H1 (cell line): ENCODE results near the gene CDH12. TPM values are rescaled to one million over a fixed set of nuclear protein-coding genes. Genes with fewer than 3 reads are reported as not detected.

Source experiments
- CTCF ChIA-PET: fragments of 300-600 bp; sonication (Branson Sonifier 250); formaldehyde crosslinking; loops from one replicate; lab custom pipeline; 2021; ENCODE audit not compliant: partially characterized antibody; lab: Charles Lee
- POLR2A ChIA-PET: fragments of 300-600 bp; sonication (Branson Sonifier 250); formaldehyde crosslinking; loops from one replicate; lab custom pipeline; 2021; ENCODE audit warnings: inconsistent platforms; ENCODE audit not compliant: partially characterized antibody; lab: Charles Lee
- DNase-seq, 2 experiments: peaks; one replicate each; pipeline versions ENCODE4 v3.0.0 to v3.0.0-alpha.2; 2010 to 2022; ENCODE audit warnings: low spot score in 2 of 2, low read depth in 1 of 2, mixed read lengths in 1 of 2
- FAIRE-seq: peaks from 2 replicates; lab custom pipeline; 2011; peaks lifted over from hg19 to GRCh38; lab: Jason Lieb, UNC
- H2AFZ ChIP-seq: 2 replicates; pipeline ENCODE4 v1.8.1; 2012; ENCODE audit warnings: low read length, inconsistent platforms
- H2AK5ac ChIP-seq: 2 replicates; pipeline ENCODE4 v1.6.1; 2013; ENCODE audit warnings: low read depth, low read length
- H2BK120ac ChIP-seq: replicated peaks from 2 replicates; pipeline ENCODE3; 2013; ENCODE audit warnings: low read depth, low read length, inconsistent platforms
- H2BK12ac ChIP-seq: 2 replicates; pipeline ENCODE4 v1.6.1; 2013; ENCODE audit warnings: low read depth, low read length
- H2BK15ac ChIP-seq: 2 replicates; pipeline ENCODE4 v1.6.1; 2013; ENCODE audit warnings: low read length
- H2BK20ac ChIP-seq: 2 replicates; pipeline ENCODE4 v1.6.1; 2013; ENCODE audit warnings: low read length
- H2BK5ac ChIP-seq: 2 replicates; pipeline ENCODE4 v1.6.1; 2013; ENCODE audit warnings: low read depth, low read length
- H3K14ac ChIP-seq: 2 replicates; pipeline ENCODE4 v1.6.1; 2013; ENCODE audit warnings: inconsistent platforms; ENCODE audit not compliant: insufficient read length
- H3K18ac ChIP-seq: 2 replicates; pipeline ENCODE4 v1.6.1; 2013; ENCODE audit warnings: low read length; ENCODE audit errors: extremely low read depth
- H3K23ac ChIP-seq: 2 replicates; pipeline ENCODE4 v1.6.1; 2013; ENCODE audit warnings: inconsistent platforms; ENCODE audit not compliant: insufficient read length
- H3K23me2 ChIP-seq: 2 replicates; pipeline ENCODE4 v1.6.1; 2013; ENCODE audit warnings: low read depth, low read length
- H3K27ac ChIP-seq: 2 replicates; pipeline ENCODE4 v1.6.1; 2011; ENCODE audit warnings: low read depth, low read length, inconsistent platforms
- H3K27me3 ChIP-seq, 4 experiments: replicated peaks in 1 of 4; 1 replicate in 1 of 4; 2 replicates in 3 of 4; pipeline versions ENCODE4 v1.6.1 to v1.8.1; 2011 to 2013; ENCODE audit warnings: low read length in 3 of 4, mild to moderate bottlenecking in 3 of 4, inconsistent platforms in 2 of 4, mixed read lengths in 2 of 4, moderate library complexity in 1 of 4; ENCODE audit not compliant: control insufficient read depth in 3 of 4, insufficient read depth in 3 of 4; ENCODE audit errors: extremely low read depth in 1 of 4
- H3K36me3 ChIP-seq, 4 experiments: 2 replicates each; pipeline versions ENCODE4 v1.6.1 to v1.8.1; 2011 to 2013; ENCODE audit warnings: mild to moderate bottlenecking in 4 of 4, low read length in 3 of 4, moderate library complexity in 2 of 4, control low read depth in 1 of 4, inconsistent platforms in 1 of 4; ENCODE audit not compliant: insufficient read depth in 4 of 4, control insufficient read depth in 2 of 4
- H3K4ac ChIP-seq: replicated peaks from 2 replicates; pipeline ENCODE3; 2013; ENCODE audit warnings: low read length, low read depth, mixed read lengths, inconsistent platforms; ENCODE audit not compliant: insufficient read length
- H3K4me1 ChIP-seq, 4 experiments: replicated peaks in 1 of 4; 1 replicate in 1 of 4; 2 replicates in 3 of 4; pipeline versions ENCODE4 v1.6.1 to v1.8.1; 2011 to 2013; ENCODE audit warnings: low read length in 3 of 4, inconsistent platforms in 2 of 4, mixed read lengths in 1 of 4; ENCODE audit not compliant: insufficient read depth in 4 of 4, control insufficient read depth in 3 of 4
- H3K4me2 ChIP-seq, 2 experiments: 2 replicates each; pipeline versions ENCODE4 v1.6.1 to v1.8.1; 2011 to 2013; ENCODE audit warnings: low read depth in 2 of 2, low read length in 2 of 2, control low read depth in 1 of 2, inconsistent platforms in 1 of 2, mild to moderate bottlenecking in 1 of 2; ENCODE audit not compliant: insufficient read depth in 1 of 2
- H3K4me3 ChIP-seq, 4 experiments: fragments of 200-600, 300-600 bp in 1 of 4; sonication (generic), shearing (Covaris generic), sonication (Bioruptor Twin) in 1 of 4; 2 replicates each; pipeline versions ENCODE4 v1.5.1 to v1.8.1; 2011 to 2016; ENCODE audit warnings: low read length in 4 of 4, low read depth in 3 of 4, control low read depth in 2 of 4, inconsistent platforms in 2 of 4, mild to moderate bottlenecking in 2 of 4, mixed read lengths in 1 of 4, moderate library complexity in 1 of 4; ENCODE audit not compliant: insufficient read depth in 2 of 4; ENCODE audit errors: extremely low read depth in 1 of 4
- H3K56ac ChIP-seq: replicated peaks from 2 replicates; pipeline ENCODE3; 2013; ENCODE audit warnings: low read depth, mild to moderate bottlenecking, mixed read lengths, low read length, inconsistent platforms; ENCODE audit not compliant: insufficient read length
- H3K79me1 ChIP-seq: 2 replicates; pipeline ENCODE4 v1.6.1; 2013; ENCODE audit warnings: low read depth, low read length, control low read depth
- H3K79me2 ChIP-seq, 2 experiments: 2 replicates each; pipeline versions ENCODE4 v1.6.1 to v1.8.1; 2012 to 2013; ENCODE audit warnings: low read length in 2 of 2, mild to moderate bottlenecking in 2 of 2, inconsistent platforms in 1 of 2; ENCODE audit not compliant: insufficient read depth in 2 of 2, control insufficient read depth in 1 of 2
- H3K9ac ChIP-seq, 4 experiments: replicated peaks in 1 of 4; 1 replicate in 1 of 4; 2 replicates in 3 of 4; pipeline versions ENCODE4 v1.6.1 to v1.8.1; 2011 to 2013; ENCODE audit warnings: low read depth in 3 of 4, low read length in 3 of 4, control low read depth in 2 of 4, mild to moderate bottlenecking in 2 of 4, moderate library complexity in 2 of 4, inconsistent platforms in 1 of 4; ENCODE audit errors: extremely low read depth in 1 of 4
- H3K9me3 ChIP-seq, 2 experiments: 2 replicates each; pipeline versions ENCODE4 v1.6.1 to v1.8.1; 2012 to 2013; ENCODE audit warnings: mild to moderate bottlenecking in 2 of 2, moderate library complexity in 2 of 2, control low read depth in 1 of 2, inconsistent platforms in 1 of 2, low read depth in 1 of 2, low read length in 1 of 2, mixed read lengths in 1 of 2; ENCODE audit not compliant: insufficient read depth in 2 of 2
- H4K20me1 ChIP-seq, 2 experiments: replicated peaks in 1 of 2; 2 replicates each; pipeline versions ENCODE3 to v1.8.1; 2011 to 2013; ENCODE audit warnings: inconsistent platforms in 2 of 2, low read length in 2 of 2, mild to moderate bottlenecking in 1 of 2; ENCODE audit not compliant: insufficient read depth in 2 of 2, control insufficient read depth in 1 of 2
- H4K5ac ChIP-seq: 2 replicates; pipeline ENCODE4 v1.6.1; 2013; ENCODE audit warnings: low read length, low read depth, mixed read lengths, inconsistent platforms; ENCODE audit not compliant: insufficient read length
- H4K8ac ChIP-seq: 2 replicates; pipeline ENCODE4 v1.8.0; 2013; ENCODE audit warnings: mild to moderate bottlenecking, moderate library complexity, low read length, inconsistent platforms; ENCODE audit not compliant: insufficient read depth; ENCODE audit errors: extremely low read depth
- H4K91ac ChIP-seq: replicated peaks from 2 replicates; pipeline ENCODE3; 2013; ENCODE audit warnings: low read length, mixed read lengths, inconsistent platforms; ENCODE audit not compliant: insufficient read length
- BACH1 ChIP-seq: IDR thresholded peaks from 2 replicates; pipeline ENCODE4 v1.6.1; 2012; ENCODE audit warnings: low read length, improper control_type of control experiment
- BRCA1 ChIP-seq: IDR thresholded peaks from 2 replicates; pipeline ENCODE4 v1.6.1; 2012; ENCODE audit warnings: low read depth, low read length, improper control_type of control experiment
- CHD2 ChIP-seq: IDR thresholded peaks from 2 replicates; pipeline ENCODE4 v1.6.1; 2012; ENCODE audit warnings: low read length, improper control_type of control experiment
- CTBP2 ChIP-seq: IDR thresholded peaks from 2 replicates; pipeline ENCODE4 v1.7.0; 2011; ENCODE audit warnings: borderline replicate concordance, mild to moderate bottlenecking, moderate library complexity, mixed read lengths, low read length; ENCODE audit not compliant: insufficient read depth, insufficient read length
- FOSL1 ChIP-seq: IDR thresholded peaks from 2 replicates; pipeline ENCODE4 v1.6.1; 2011; ENCODE audit warnings: mild to moderate bottlenecking, low read depth, low read length, moderate library complexity; ENCODE audit not compliant: insufficient read depth
- GTF2F1 ChIP-seq: IDR thresholded peaks from 2 replicates; pipeline ENCODE4 v1.6.1; 2012; ENCODE audit warnings: low read depth, low read length, improper control_type of control experiment, borderline replicate concordance
- KDM1A ChIP-seq: fragments of 200-600, 300-600 bp; sonication (generic); IDR thresholded peaks from 2 replicates; pipeline ENCODE4 v1.7.1; 2016; ENCODE audit warnings: mild to moderate bottlenecking, low read length, borderline replicate concordance
- KDM5A ChIP-seq: fragments of 200-600 bp; IDR thresholded peaks from 2 replicates; pipeline ENCODE4 v1.7.1; 2012; ENCODE audit warnings: mild to moderate bottlenecking, low read length, inconsistent platforms, mixed read lengths
- MAFK ChIP-seq: IDR thresholded peaks from 2 replicates; pipeline ENCODE4 v1.6.1; 2012; ENCODE audit warnings: low read depth, mild to moderate bottlenecking, improper control_type of control experiment, low read length
- NRF1 ChIP-seq: IDR thresholded peaks from 2 replicates; pipeline ENCODE4 v1.6.1; 2011; ENCODE audit warnings: mild to moderate bottlenecking, low read depth, low read length, improper control_type of control experiment
- SIN3A ChIP-seq, 2 experiments: IDR thresholded peaks in 1 of 2; conservative IDR thresholded peaks in 1 of 2; 2 replicates each; pipeline ENCODE4 v1.6.1; 2011 to 2012; ENCODE audit warnings: low read length in 2 of 2, improper control_type of control experiment in 1 of 2, low read depth in 1 of 2, mild to moderate bottlenecking in 1 of 2
- WGBS, 2 experiments: shearing (Covaris generic) in 1 of 2; methylation state at CpG; one replicate each; pipeline versions ENCODE4 v1.1.6 to v1.1.7; 2013 to 2015; ENCODE audit warnings: low lambda C conversion rate in 2 of 2, mixed read lengths in 2 of 2, inconsistent platforms in 1 of 2, low coverage in 1 of 2, missing lambda C conversion rate in 1 of 2; ENCODE audit not compliant: insufficient replicate concordance in 2 of 2, insufficient coverage in 1 of 2, insufficient read length in 1 of 2; ENCODE audit errors: extremely low coverage in 1 of 2, missing lambda C conversion rate in 1 of 2; 5-methylcytosine and 5-hydroxymethylcytosine counted together
- polyA plus RNA-seq, 7 experiments: library from polyadenylated mRNA; depleted of rRNA in 3 of 7; stranded (reverse) in 5 of 7; unstranded in 2 of 7; fragments of >200 nt in 5 of 7; fragments of 200-250 nt in 2 of 7; gene quantifications; 1 replicate in 5 of 7; 2 replicates in 1 of 7; 4 replicates in 1 of 7; pipeline versions ENCODE4 v1.2.1 to v1.2.3, GENCODE V29; 2011 to 2013; ENCODE audit warnings: missing spikeins in 2 of 7, mixed read lengths in 2 of 7
- total RNA-seq: library from RNA; stranded (reverse); fragmentation: NEBNext Ultra II Directional; extraction: Animal tissue kit (Norgen Biotek cat#: 25700); gene quantifications from 2 replicates; pipeline ENCODE4 v1.2.1, GENCODE V29; 2021
- TF ChIP-seq, protein P1 (sequence below), 3 experiments: IDR thresholded peaks; 1 replicate in 2 of 3; 2 replicates in 1 of 3; pipeline versions ENCODE4 v1.5.1 to v1.6.1; 2011; ENCODE audit warnings: low read length in 3 of 3, mild to moderate bottlenecking in 3 of 3, inconsistent platforms in 2 of 3, low read depth in 1 of 3, moderate library complexity in 1 of 3; ENCODE audit not compliant: insufficient read depth in 1 of 3; ENCODE audit errors: control extremely low read depth in 1 of 3

The CDH12 gene
- total and polyA plus RNA-seq, 2 of the 8 experiments (the other 6 are each of a cell fraction or from before 2014, with no cell fraction given) = 0.03 TPM; not detected in 1

DNA sequence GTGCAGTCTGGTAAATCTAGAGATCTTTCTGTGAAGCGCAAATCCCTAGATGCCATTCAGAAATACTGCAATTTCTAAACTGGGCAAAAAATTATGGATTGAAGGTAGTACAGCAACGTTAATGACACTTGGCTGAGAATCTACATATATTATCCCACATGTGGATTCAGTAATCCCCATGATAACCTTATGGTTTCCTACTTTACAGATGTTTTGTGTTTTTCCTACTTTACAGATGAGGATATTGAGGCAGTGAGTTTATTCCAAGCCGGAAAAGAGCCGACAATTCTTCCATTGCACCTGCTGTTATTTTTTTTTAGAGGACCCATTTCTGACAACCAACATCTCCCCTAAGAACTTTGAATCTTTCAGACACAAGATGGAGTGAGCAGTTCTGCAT is 796.5 kb downstream of the CDH12 start:
- H2BK120ac ChIP-seq = no peak overlapping the region
- whole genome bisulfite sequencing, 2 experiments = 88% methylated on average over 4 of the region's 4 CpGs; no CpG with 5 or more reads in 1 of the 2 experiments
- H3K9me3 ChIP-seq = no peaks in the 10 kb centered on the region
- H2AFZ ChIP-seq = no peak overlapping the region
- no peak overlapping the region for H2BK15ac ChIP-seq
- no peak overlapping the region for H4K8ac ChIP-seq
- no peak overlapping the region for H3K14ac ChIP-seq
- H3K4me1 ChIP-seq = no peaks in the 10 kb centered on the region
- H4K20me1 ChIP-seq = no peaks in the 10 kb centered on the region
- H2BK20ac ChIP-seq = no peak overlapping the region
- no peak overlapping the region for H3K56ac ChIP-seq
- ChIA-PET POLR2A (no interaction called here), CTCF (no interaction called here)
- H2BK12ac ChIP-seq = no peak overlapping the region
- H3K27me3 ChIP-seq = no peaks in the 10 kb centered on the region
- no peak overlapping the region for H3K23ac ChIP-seq
- no peak overlapping the region for H3K4me2 ChIP-seq
- H2BK5ac ChIP-seq = no peak overlapping the region
- no peak for FAIRE-seq
- H3K36me3 ChIP-seq = no peaks in the 10 kb centered on the region
- H4K91ac ChIP-seq = no peak overlapping the region
- H3K18ac ChIP-seq = no peak overlapping the region
- no peaks in the 10 kb centered on the region for H3K79me1 ChIP-seq
- H3K9ac ChIP-seq = no peak overlapping the region
- DNase-seq = no peak
- no peaks in the 10 kb centered on the region for H3K79me2 ChIP-seq
- no peak overlapping the region for H4K5ac ChIP-seq
- no peak overlapping the region for H2AK5ac ChIP-seq
- no peak overlapping the region for H3K4ac ChIP-seq
- no peak overlapping the region for H3K27ac ChIP-seq
- no peak overlapping the region for H3K4me3 ChIP-seq
- no peaks in the 10 kb centered on the region for H3K23me2 ChIP-seq
- TF ChIP-seq CTBP2 = no peak
- TF ChIP-seq KDM5A = no peak
- no peak for TF ChIP-seq BACH1
- TF ChIP-seq GTF2F1 = no peak
- TF ChIP-seq CHD2 = no peak
- TF ChIP-seq KDM1A = no peak
- no peak for TF ChIP-seq MAFK
- TF ChIP-seq BRCA1 = no peak
- no peak for TF ChIP-seq SIN3A (conservative IDR thresholded peaks at IDR 0.05 in 1 of 2, IDR thresholded peaks at IDR 0.05 in 1 of 2; ENCODE audit: low read depth in 1 of 2, low read length in 2 of 2)
- TF ChIP-seq NRF1 = no peak
- TF ChIP-seq FOSL1 = no peak
- TF ChIP-seq, protein P1, sequence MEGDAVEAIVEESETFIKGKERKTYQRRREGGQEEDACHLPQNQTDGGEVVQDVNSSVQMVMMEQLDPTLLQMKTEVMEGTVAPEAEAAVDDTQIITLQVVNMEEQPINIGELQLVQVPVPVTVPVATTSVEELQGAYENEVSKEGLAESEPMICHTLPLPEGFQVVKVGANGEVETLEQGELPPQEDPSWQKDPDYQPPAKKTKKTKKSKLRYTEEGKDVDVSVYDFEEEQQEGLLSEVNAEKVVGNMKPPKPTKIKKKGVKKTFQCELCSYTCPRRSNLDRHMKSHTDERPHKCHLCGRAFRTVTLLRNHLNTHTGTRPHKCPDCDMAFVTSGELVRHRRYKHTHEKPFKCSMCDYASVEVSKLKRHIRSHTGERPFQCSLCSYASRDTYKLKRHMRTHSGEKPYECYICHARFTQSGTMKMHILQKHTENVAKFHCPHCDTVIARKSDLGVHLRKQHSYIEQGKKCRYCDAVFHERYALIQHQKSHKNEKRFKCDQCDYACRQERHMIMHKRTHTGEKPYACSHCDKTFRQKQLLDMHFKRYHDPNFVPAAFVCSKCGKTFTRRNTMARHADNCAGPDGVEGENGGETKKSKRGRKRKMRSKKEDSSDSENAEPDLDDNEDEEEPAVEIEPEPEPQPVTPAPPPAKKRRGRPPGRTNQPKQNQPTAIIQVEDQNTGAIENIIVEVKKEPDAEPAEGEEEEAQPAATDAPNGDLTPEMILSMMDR (IDR thresholded peaks at IDR 0.05; ENCODE audit: control extremely low read depth in 1 of 3, insufficient read depth in 1 of 3, low read depth in 1 of 3, low read length in 3 of 3) = no peak
